Effector memory CD8-positive, alpha-beta T cell (primary cell): ENCODE data around the gene LCMT1.
"Not testable (repeated sequence)": the region's sequence is repeated elsewhere in the genome, so short reads cannot be mapped to it uniquely, and the experiment has no call there.

ENCODE experiments used
- ATAC-seq: fragments of 150-1000 bp; cut with Tn5 transposase; replicated peaks from 2 replicates; pipeline ENCODE4 v1.10.0; 2021; ENCODE audit warnings: mild to moderate bottlenecking, moderate library complexity
- DNase-seq, 3 experiments: peaks; one replicate each; pipeline ENCODE4 v3.0.0; 2021
- H3K27ac Mint-ChIP-seq, 2 donors: one replicate each; pipeline ENCODE4 v1.8.0; 2022; ENCODE audit warnings: mild to moderate bottlenecking in 2 of 2, mixed read lengths in 2 of 2, moderate library complexity in 2 of 2
- H3K27me3 Mint-ChIP-seq, 2 donors: one replicate each; pipeline ENCODE4 v1.8.0; 2022; ENCODE audit warnings: mixed read lengths in 2 of 2
- H3K36me3 Mint-ChIP-seq: one replicate; pipeline ENCODE4 v1.8.0; 2022; ENCODE audit warnings: mild to moderate bottlenecking, moderate library complexity, mixed read lengths; ENCODE audit not compliant: insufficient read depth
- H3K4me1 Mint-ChIP-seq, 2 donors: one replicate each; pipeline ENCODE4 v1.8.0; 2022; ENCODE audit warnings: low read depth in 2 of 2, mixed read lengths in 2 of 2
- H3K4me3 Mint-ChIP-seq, 2 donors: one replicate each; pipeline ENCODE4 v1.8.0; 2022; ENCODE audit warnings: mild to moderate bottlenecking in 2 of 2, mixed read lengths in 2 of 2, moderate library complexity in 2 of 2
- H3K9me3 Mint-ChIP-seq, 2 donors: one replicate each; pipeline ENCODE4 v1.8.0; 2022; ENCODE audit warnings: mixed read lengths in 2 of 2

LCMT1 gene

GRCh38 chr16:25171390-25171789 is 59.8 kb downstream of the LCMT1 start:
- H3K9me3 Mint-ChIP-seq, result no peaks in the 10 kb centered on the region
- no peaks in the 10 kb centered on the region for H3K27me3 Mint-ChIP-seq
- ATAC-seq, result no peak
- peaks cover 72% of the 10 kb centered on the region for H3K36me3 Mint-ChIP-seq
- H3K4me1 Mint-ChIP-seq, result no peaks in the 10 kb centered on the region
- H3K27ac Mint-ChIP-seq, result no peak overlapping the region
- no peak overlapping the region for H3K4me3 Mint-ChIP-seq
- no peak for DNase-seq

DNA sequence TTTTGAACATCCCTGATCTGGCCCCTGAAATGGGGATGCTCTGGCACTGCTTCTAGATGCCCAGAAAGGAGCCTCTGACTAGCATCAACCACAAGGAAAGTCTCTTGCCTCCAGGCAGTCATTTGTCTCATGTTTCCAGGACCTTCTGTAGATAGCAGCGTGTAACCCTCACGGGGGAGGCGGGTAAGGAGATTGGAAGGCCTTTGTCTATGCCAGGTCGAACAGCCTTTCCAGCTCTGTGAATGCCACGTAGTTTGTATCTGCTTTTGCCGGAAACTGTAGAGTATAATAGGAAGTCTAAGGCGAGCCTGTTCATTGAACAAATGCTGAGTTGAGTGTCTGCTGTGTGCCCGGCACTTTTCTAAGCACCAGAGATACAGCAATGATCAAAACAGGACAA is 61.3 kb downstream of the LCMT1 start:
- no peaks in the 10 kb centered on the region for H3K9me3 Mint-ChIP-seq
- peaks cover 67% of the 10 kb centered on the region for H3K36me3 Mint-ChIP-seq
- no peak for DNase-seq
- H3K27ac Mint-ChIP-seq, result no peak overlapping the region
- no peaks in the 10 kb centered on the region for H3K27me3 Mint-ChIP-seq
- H3K4me3 Mint-ChIP-seq, result no peak overlapping the region
- H3K4me1 Mint-ChIP-seq, result no peaks in the 10 kb centered on the region
- no peak for ATAC-seq

DNA sequence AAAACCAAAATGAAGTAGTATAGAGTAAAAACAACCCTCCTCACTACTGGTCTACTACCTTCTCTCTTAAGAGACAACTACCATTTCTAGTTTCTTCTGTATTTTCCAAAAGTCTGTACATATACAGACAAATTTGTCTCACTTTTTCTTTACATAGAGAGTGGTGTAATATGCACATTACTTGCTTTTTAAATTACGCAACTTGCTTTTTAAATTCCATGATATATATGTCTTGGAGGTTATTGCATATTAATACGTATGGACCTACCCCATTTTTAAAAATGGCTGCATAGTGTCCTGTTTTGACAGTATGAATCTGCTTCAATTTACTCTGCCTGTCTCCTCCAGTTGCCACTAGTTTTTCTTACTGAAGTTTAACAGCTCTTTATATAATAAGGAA is 62.7 kb downstream of the LCMT1 start:
- H3K4me3 Mint-ChIP-seq, result no peak overlapping the region
- H3K27me3 Mint-ChIP-seq, result no peaks in the 10 kb centered on the region

GRCh38 chr16:25176136-25176535 is 64.6 kb downstream of the LCMT1 start:
- Mint-ChIP-seq H3K4me1 (peaks cover 0 to under 1% of the 10 kb centered on the region in 2 donors), H3K9me3 (no peaks in the 10 kb centered on the region), H3K27me3 (no peaks in the 10 kb centered on the region), H3K4me3 (no peak overlapping the region), H3K27ac (no peak overlapping the region), H3K36me3 (peaks cover 48% of the 10 kb centered on the region)
- ATAC-seq (no peak), DNase-seq (peak in 1 of 3 experiments; percentile 3)

More for the DNA sequence above, 62.7 kb downstream of the LCMT1 start:
- no peaks in the 10 kb centered on the region for H3K9me3 Mint-ChIP-seq
- peak overlapping the region in 1 of 2 donors; percentile 42 for H3K27ac Mint-ChIP-seq
- no peak for DNase-seq
- peaks cover 61% of the 10 kb centered on the region for H3K36me3 Mint-ChIP-seq
- no peaks in the 10 kb centered on the region for H3K4me1 Mint-ChIP-seq
- ATAC-seq, result no peak

- peaks cover 3 to 6% of the 10 kb centered on the region in 2 donors for H3K4me1 Mint-ChIP-seq
- peaks cover 39% of the 10 kb centered on the region for H3K36me3 Mint-ChIP-seq
Observed at GRCh38 chr16:25177512-25177830, 65.9 kb downstream of the LCMT1 start.

GRCh38 chr16:25177831-25178688 is 66.5 kb downstream of the LCMT1 start:
- Mint-ChIP-seq H3K4me1 (peaks cover 3 to 6% of the 10 kb centered on the region in 2 donors), H3K36me3 (peaks cover 34% of the 10 kb centered on the region), H3K27ac (peak overlapping the region in 1 of 2 donors; percentile 52), H3K9me3 (no peaks in the 10 kb centered on the region), H3K27me3 (no peaks in the 10 kb centered on the region), H3K4me3 (no peak overlapping the region)
- ATAC-seq (no peak), DNase-seq (no peak)

More at GRCh38 chr16:25177512-25177830, 65.9 kb downstream of the LCMT1 start:
- Mint-ChIP-seq H3K4me3 (no peak overlapping the region), H3K27me3 (no peaks in the 10 kb centered on the region), H3K27ac (peak overlapping the region in 1 of 2 donors; percentile 52), H3K9me3 (no peaks in the 10 kb centered on the region)
- DNase-seq, result no peak
- no peak for ATAC-seq

- H3K27me3 Mint-ChIP-seq, H3K4me3 Mint-ChIP-seq, DNase-seq, H3K4me1 Mint-ChIP-seq, H3K9me3 Mint-ChIP-seq, ATAC-seq: not testable (repeated sequence)
- Mint-ChIP-seq H3K36me3 (peaks cover 19% of the 10 kb centered on the region), H3K27ac (peak overlapping the region in 1 of 2 donors; percentile 19)
Observed at GRCh38 chr16:25181236-25181635, 69.7 kb downstream of the LCMT1 start.

DNA sequence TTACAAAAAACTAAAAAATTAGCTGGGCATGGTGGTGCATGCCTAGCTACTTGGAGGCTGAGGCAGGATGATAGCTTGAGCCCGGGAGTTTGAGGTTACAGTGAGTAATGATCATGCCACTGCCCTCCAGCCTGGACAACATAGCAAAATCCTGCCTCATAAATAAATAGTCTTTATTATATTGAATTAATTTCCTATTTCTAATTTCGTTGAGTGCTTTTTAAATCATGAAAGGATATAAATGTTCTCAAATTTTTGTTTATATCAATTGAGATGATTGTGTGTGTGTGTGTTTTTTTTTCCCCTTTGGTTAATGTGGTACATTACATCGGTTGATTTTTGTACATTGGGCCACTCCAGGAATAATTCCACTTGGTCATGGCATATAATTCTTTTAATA is 73.2 kb downstream of the LCMT1 start:
- no peak for DNase-seq
- Mint-ChIP-seq H3K27me3 (no peaks in the 10 kb centered on the region), H3K4me1 (peaks cover 3 to 6% of the 10 kb centered on the region in 2 donors), H3K9me3 (no peaks in the 10 kb centered on the region), H3K27ac (no peak overlapping the region), H3K4me3 (no peak overlapping the region), H3K36me3 (peaks cover 3% of the 10 kb centered on the region)
- no peak for ATAC-seq

GRCh38 chr16:25187491-25187795 is 75.9 kb downstream of the LCMT1 start:
- DNase-seq, result no peak
- Mint-ChIP-seq H3K27me3 (no peaks in the 10 kb centered on the region), H3K27ac (no peak overlapping the region)

DNA sequence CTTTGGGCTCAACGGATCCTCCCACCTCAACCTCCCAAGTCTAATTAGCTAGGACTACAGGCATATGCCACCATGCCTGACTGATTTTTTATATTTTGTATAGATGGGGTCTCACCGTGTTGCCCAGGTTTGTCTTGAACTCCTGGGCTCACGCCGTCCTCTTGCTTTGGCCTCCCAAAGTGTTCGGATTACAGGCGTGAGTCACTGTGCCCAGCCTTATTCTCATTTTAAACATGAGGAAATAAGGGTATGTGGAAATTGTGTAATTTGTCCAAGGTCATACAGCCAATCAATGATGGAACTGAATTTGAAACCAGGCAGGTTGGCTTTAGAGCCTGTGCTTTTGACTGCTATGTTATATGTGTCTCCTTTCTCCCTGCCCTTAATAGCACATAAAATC is 77.8 kb downstream of the LCMT1 start:
- Mint-ChIP-seq H3K9me3 (no peaks in the 10 kb centered on the region), H3K4me3 (no peak overlapping the region), H3K27ac (no peak overlapping the region), H3K4me1 (no peaks in the 10 kb centered on the region), H3K36me3 (peaks cover 1% of the 10 kb centered on the region), H3K27me3 (no peaks in the 10 kb centered on the region)
- ATAC-seq (no peak), DNase-seq (no peak)

More at GRCh38 chr16:25187491-25187795, 75.9 kb downstream of the LCMT1 start:
- ATAC-seq, result no peak
- no peaks in the 10 kb centered on the region for H3K36me3 Mint-ChIP-seq
- no peak overlapping the region for H3K4me3 Mint-ChIP-seq
- no peaks in the 10 kb centered on the region for H3K4me1 Mint-ChIP-seq
- H3K9me3 Mint-ChIP-seq, result no peaks in the 10 kb centered on the region

- no peak overlapping the region for H3K27ac Mint-ChIP-seq
- ATAC-seq, result no peak
Observed at GRCh38 chr16:25192096-25192495, 80.6 kb downstream of the LCMT1 start.

GRCh38 chr16:25194273-25194878 is 82.8 kb downstream of the LCMT1 start:
- DNase-seq (no peak), ATAC-seq (no peak)
- Mint-ChIP-seq H3K9me3 (no peaks in the 10 kb centered on the region), H3K27me3 (no peaks in the 10 kb centered on the region), H3K4me3 (no peak overlapping the region), H3K4me1 (no peaks in the 10 kb centered on the region), H3K27ac (no peak overlapping the region), H3K36me3 (peaks cover 3% of the 10 kb centered on the region)

More at GRCh38 chr16:25192096-25192495, 80.6 kb downstream of the LCMT1 start:
- no peak overlapping the region for H3K4me3 Mint-ChIP-seq
- DNase-seq, result no peak
- H3K4me1 Mint-ChIP-seq, result no peaks in the 10 kb centered on the region
- no peaks in the 10 kb centered on the region for H3K27me3 Mint-ChIP-seq
- no peaks in the 10 kb centered on the region for H3K9me3 Mint-ChIP-seq
- H3K36me3 Mint-ChIP-seq, result peaks cover 3% of the 10 kb centered on the region

GRCh38 chr16:25198021-25198420 is 86.5 kb downstream of the LCMT1 start:
- DNase-seq, result no peak
- Mint-ChIP-seq H3K27me3 (no peaks in the 10 kb centered on the region), H3K9me3 (no peaks in the 10 kb centered on the region), H3K4me1 (no peaks in the 10 kb centered on the region), H3K36me3 (peaks cover 3% of the 10 kb centered on the region), H3K4me3 (no peak overlapping the region), H3K27ac (no peak overlapping the region)
- ATAC-seq, result no peak

GRCh38 chr16:25199457-25199856 is 87.9 kb downstream of the LCMT1 start:
- no peak for DNase-seq
- no peak for ATAC-seq
- Mint-ChIP-seq H3K27ac (no peak overlapping the region), H3K4me3 (no peak overlapping the region), H3K36me3 (peaks cover under 1% of the 10 kb centered on the region), H3K9me3 (no peaks in the 10 kb centered on the region), H3K4me1 (no peaks in the 10 kb centered on the region), H3K27me3 (no peaks in the 10 kb centered on the region)
